Activated CD4-positive, alpha-beta T cell treated with anti-CD3 and anti-CD28 coated beads for 24 hours (primary cell): ENCODE data around the gene VPS35.

Experiments used
- DNase-seq, 2 donors: peaks; one replicate each; pipeline ENCODE4 v3.0.0-alpha.2; 2020; ENCODE audit warnings: low read depth in 2 of 2

VPS35 gene

GRCh38 chr16:46688654-46689364, at the start of gene VPS35:
VPS35 (minus strand) TSS chr16:46689178; CDS start chr16:46689133, 45 bp downstream.
- peak; percentile 99 to 100 for DNase-seq

GRCh38 chr16:46737621-46738214, 48.7 kb upstream of the VPS35 start:
- DNase-seq, result no peak

GRCh38 chr16:46736695-46737094, 47.7 kb upstream of the VPS35 start:
- no peak for DNase-seq

- DNase-seq, result no peak
These were observed 44.4 kb upstream of the VPS35 start for GRCh38 chr16:46733319-46733830.

GRCh38 chr16:46732561-46732960, 43.6 kb upstream of the VPS35 start:
- no peak for DNase-seq

- DNase-seq, result no peak
These were observed 42.9 kb upstream of the VPS35 start for GRCh38 chr16:46731691-46732555.

GRCh38 chr16:46730801-46731690, 42.1 kb upstream of the VPS35 start:
- no peak for DNase-seq

- DNase-seq, result no peak
These were observed 41.1 kb upstream of the VPS35 start for GRCh38 chr16:46730126-46730525.

- no peak for DNase-seq
These were observed 40.5 kb upstream of the VPS35 start for GRCh38 chr16:46729326-46729995.

- DNase-seq, result no peak
These were observed 39.8 kb upstream of the VPS35 start for GRCh38 chr16:46728806-46729205.

- DNase-seq, result no peak
These were observed 38.7 kb upstream of the VPS35 start for GRCh38 chr16:46727630-46728029.

GRCh38 chr16:46727184-46727583, 38.2 kb upstream of the VPS35 start:
- no peak for DNase-seq

- no peak for DNase-seq
These were observed 32.9 kb upstream of the VPS35 start for GRCh38 chr16:46721885-46722284.

GRCh38 chr16:46720619-46721018, 31.6 kb upstream of the VPS35 start:
- DNase-seq, result no peak

- no peak for DNase-seq
These were observed 30.6 kb upstream of the VPS35 start for GRCh38 chr16:46719528-46719927.

- DNase-seq, result no peak
These were observed 29.2 kb upstream of the VPS35 start for GRCh38 chr16:46718214-46718613.

- no peak for DNase-seq
These were observed 28.7 kb upstream of the VPS35 start for GRCh38 chr16:46717692-46718091.

GRCh38 chr16:46715769-46716305, 26.9 kb upstream of the VPS35 start:
- no peak for DNase-seq

- no peak for DNase-seq
These were observed 26.0 kb upstream of the VPS35 start for GRCh38 chr16:46714797-46715591.

GRCh38 chr16:46713634-46714033, 24.7 kb upstream of the VPS35 start:
- DNase-seq, result no peak
